Measurements from ENCODE around the gene NME3.
"Not testable (repeated sequence)": the region's sequence is repeated elsewhere in the genome, so short reads cannot be mapped to it uniquely, and the experiment has no call there.

The NME3 gene

GRCh38 chr16:1771188-1771863, at the start of gene NME3:
NME3 (minus strand) TSS chr16:1771543; CDS start chr16:1771534, 9 bp downstream.
- in situ Hi-C loops (cut with HindIII; ENCODE audit: low sequenced_read_pairs): no loop called here

GRCh38 chr16:1820946-1821290, 49.6 kb upstream of the NME3 start:
- in situ Hi-C loops (cut with HindIII; ENCODE audit: low sequenced_read_pairs): no loop called here

- in situ Hi-C loops (cut with HindIII; ENCODE audit: low sequenced_read_pairs): no loop called here
Measured at GRCh38 chr16:1820096-1820945, 49.0 kb upstream of the NME3 start.

GRCh38 chr16:1819611-1820010, 48.3 kb upstream of the NME3 start:
- in situ Hi-C loops (cut with HindIII; ENCODE audit: low sequenced_read_pairs): no loop called here

- in situ Hi-C loops (cut with HindIII; ENCODE audit: low sequenced_read_pairs): no loop called here
Measured at GRCh38 chr16:1818873-1819525, 47.7 kb upstream of the NME3 start.

GRCh38 chr16:1818204-1818872, 47.0 kb upstream of the NME3 start:
- in situ Hi-C loops (cut with HindIII; ENCODE audit: low sequenced_read_pairs): no loop called here

GRCh38 chr16:1817716-1818115, 46.4 kb upstream of the NME3 start:
- in situ Hi-C loops (cut with HindIII; ENCODE audit: low sequenced_read_pairs): no loop called here

GRCh38 chr16:1817276-1817589, 45.9 kb upstream of the NME3 start:
- in situ Hi-C loops (cut with HindIII; ENCODE audit: low sequenced_read_pairs): no loop called here

- in situ Hi-C loops (cut with HindIII; ENCODE audit: low sequenced_read_pairs): no loop called here
Measured at GRCh38 chr16:1816396-1817275, 45.3 kb upstream of the NME3 start.

- in situ Hi-C loops (cut with HindIII; ENCODE audit: low sequenced_read_pairs): no loop called here
Measured at GRCh38 chr16:1815461-1815860, 44.1 kb upstream of the NME3 start.

- in situ Hi-C loops (cut with HindIII; ENCODE audit: low sequenced_read_pairs): no loop called here
Measured at GRCh38 chr16:1812732-1813163, 41.4 kb upstream of the NME3 start.

- in situ Hi-C loops (cut with HindIII; ENCODE audit: low sequenced_read_pairs): no loop called here
Measured at GRCh38 chr16:1810536-1810935, 39.2 kb upstream of the NME3 start.

GRCh38 chr16:1810106-1810505, 38.8 kb upstream of the NME3 start:
- in situ Hi-C loops (cut with HindIII; ENCODE audit: low sequenced_read_pairs): no loop called here

GRCh38 chr16:1809281-1809801, 38.0 kb upstream of the NME3 start:
- in situ Hi-C loops (cut with HindIII; ENCODE audit: low sequenced_read_pairs): no loop called here

- in situ Hi-C loops (cut with HindIII; ENCODE audit: low sequenced_read_pairs): no loop called here
Measured at GRCh38 chr16:1808691-1809090, 37.3 kb upstream of the NME3 start.

GRCh38 chr16:1807626-1808025, 36.3 kb upstream of the NME3 start:
- in situ Hi-C loops (cut with HindIII; ENCODE audit: low sequenced_read_pairs): no loop called here

- in situ Hi-C loops (cut with HindIII; ENCODE audit: low sequenced_read_pairs): no loop called here
Measured at GRCh38 chr16:1800701-1801100, 29.4 kb upstream of the NME3 start.

GRCh38 chr16:1799263-1799662, 27.9 kb upstream of the NME3 start:
- in situ Hi-C loops (cut with HindIII; ENCODE audit: low sequenced_read_pairs): not testable (repeated sequence)

- in situ Hi-C loops (cut with HindIII; ENCODE audit: low sequenced_read_pairs): no loop called here
Measured at GRCh38 chr16:1794908-1795666, 23.7 kb upstream of the NME3 start.

Data from DLD1 (cell line).